PC-9 (cell line): ENCODE results near the gene POU3F1. TPM values are rescaled to one million over a fixed set of nuclear protein-coding genes. Genes with fewer than 3 reads are reported as not detected.

Experiments used
- BruUV-seq: library from RNA; stranded (reverse); fragments of 400-500 nt; replicated peaks from 2 replicates; lab custom pipeline; 2021; lab: Mats Ljungman, UMichigan
- CTCF ChIA-PET: fragments of 300-600 bp; sonication (Branson Sonifier 250); formaldehyde crosslinking; loops from one replicate; lab custom pipeline; 2022; ENCODE audit warnings: antibody characterized with exemption; lab: Charles Lee
- POLR2A ChIA-PET: fragments of 300-600 bp; sonication (Branson Sonifier 250); formaldehyde crosslinking; loops from one replicate; lab custom pipeline; 2022; ENCODE audit warnings: antibody characterized with exemption; ENCODE audit not compliant: unreplicated experiment; lab: Charles Lee
- DNase-seq, 2 experiments: peaks; one replicate each; pipeline versions ENCODE4 v3.0.0 to v3.0.0-alpha.2; 2015 to 2022; ENCODE audit warnings: mixed read lengths in 1 of 2
- H2AFZ ChIP-seq: fragments of 200-600 bp; sonication (generic); 2 replicates; pipeline ENCODE4 v1.8.1; 2017; ENCODE audit warnings: antibody characterized with exemption
- H3F3A ChIP-seq: fragments of 200-600 bp; sonication (generic); 2 replicates; pipeline ENCODE4 v1.8.1; 2017; ENCODE audit warnings: antibody characterized with exemption, mild to moderate bottlenecking, low read depth; ENCODE audit not compliant: insufficient read depth
- H3K27ac ChIP-seq: fragments of 200-600 bp; sonication (generic); 2 replicates; pipeline ENCODE4 v1.6.1; 2016; ENCODE audit warnings: mixed run types
- H3K27me3 ChIP-seq: fragments of 200-600 bp; sonication (generic); 2 replicates; pipeline ENCODE4 v1.6.1; 2016; ENCODE audit warnings: low read depth, mixed run types; ENCODE audit not compliant: insufficient read depth
- H3K36me3 ChIP-seq: fragments of 200-600 bp; sonication (generic); 2 replicates; pipeline ENCODE4 v1.6.1; 2016; ENCODE audit warnings: low read depth, mixed run types
- H3K4me1 ChIP-seq: fragments of 200-600 bp; sonication (generic); replicated peaks from 2 replicates; pipeline ENCODE4 v1.6.1; 2016; ENCODE audit warnings: mixed run types; ENCODE audit not compliant: insufficient read depth
- H3K4me2 ChIP-seq: fragments of 200-600 bp; sonication (generic); 2 replicates; pipeline ENCODE4 v1.6.1; 2017; ENCODE audit warnings: mixed run types
- H3K4me3 ChIP-seq: fragments of 200-600 bp; sonication (generic); 2 replicates; pipeline ENCODE4 v1.6.1; 2016; ENCODE audit warnings: mixed run types
- H3K79me2 ChIP-seq: fragments of 200-600 bp; sonication (generic); 2 replicates; pipeline ENCODE4 v1.6.1; 2017; ENCODE audit warnings: low read depth, mixed run types
- H3K9me2 ChIP-seq: fragments of 200-600 bp; sonication (generic); 2 replicates; pipeline ENCODE4 v1.8.1; 2017; ENCODE audit warnings: mild to moderate bottlenecking; ENCODE audit not compliant: insufficient read depth
- H3K9me3 ChIP-seq: fragments of 200-600 bp; sonication (generic); 2 replicates; pipeline ENCODE4 v1.8.1; 2016; ENCODE audit warnings: low read depth; ENCODE audit not compliant: insufficient read depth
- H4K20me1 ChIP-seq: fragments of 200-600 bp; sonication (generic); 2 replicates; pipeline ENCODE4 v1.8.1; 2017; ENCODE audit not compliant: insufficient read depth
- EZH2 ChIP-seq: fragments of 200-600 bp; sonication (generic); IDR thresholded peaks from 2 replicates; pipeline ENCODE4 v1.8.0; 2017; ENCODE audit warnings: antibody characterized with exemption, low read depth
- intact Hi-C: fragments of 100-400 bp; cut with micrococcal nuclease; formaldehyde crosslinking; loops from one replicate; pipeline ENCODE4 v1.10.0; 2022; ENCODE audit not compliant: unreplicated experiment
- total RNA-seq: library from RNA; stranded (reverse); gene quantifications from 2 replicates; pipeline ENCODE4 v1.2.3, GENCODE V29; 2021
- TF ChIP-seq, protein P1 (sequence below): fragments of 200-600 bp; sonication (generic); conservative IDR thresholded peaks from 2 replicates; pipeline ENCODE4 v1.6.1; 2017; ENCODE audit warnings: mixed run types, antibody characterized with exemption, mild to moderate bottlenecking, moderate library complexity

The POU3F1 gene
- total RNA-seq, 1 experiment from 2014 or later, result not detected

GRCh38 chr1:38073534-38074301, 27.1 kb upstream of the POU3F1 start:
- Histone ChIP-seq H4K20me1 (no peaks in the 10 kb centered on the region), H3K9me3 (no peaks in the 10 kb centered on the region), H3K4me3 (no peak overlapping the region), H3K27me3 (peaks cover 39% of the 10 kb centered on the region), H3K79me2 (no peaks in the 10 kb centered on the region), H3K27ac (no peak overlapping the region), H3K9me2 (no peaks in the 10 kb centered on the region), H3K36me3 (no peaks in the 10 kb centered on the region), H3K4me1 (no peaks in the 10 kb centered on the region), H2AFZ (no peak overlapping the region), H3F3A (no peaks in the 10 kb centered on the region), H3K4me2 (no peak overlapping the region)
- no TSS peak for BruUV-seq
- TF ChIP-seq, protein P1, sequence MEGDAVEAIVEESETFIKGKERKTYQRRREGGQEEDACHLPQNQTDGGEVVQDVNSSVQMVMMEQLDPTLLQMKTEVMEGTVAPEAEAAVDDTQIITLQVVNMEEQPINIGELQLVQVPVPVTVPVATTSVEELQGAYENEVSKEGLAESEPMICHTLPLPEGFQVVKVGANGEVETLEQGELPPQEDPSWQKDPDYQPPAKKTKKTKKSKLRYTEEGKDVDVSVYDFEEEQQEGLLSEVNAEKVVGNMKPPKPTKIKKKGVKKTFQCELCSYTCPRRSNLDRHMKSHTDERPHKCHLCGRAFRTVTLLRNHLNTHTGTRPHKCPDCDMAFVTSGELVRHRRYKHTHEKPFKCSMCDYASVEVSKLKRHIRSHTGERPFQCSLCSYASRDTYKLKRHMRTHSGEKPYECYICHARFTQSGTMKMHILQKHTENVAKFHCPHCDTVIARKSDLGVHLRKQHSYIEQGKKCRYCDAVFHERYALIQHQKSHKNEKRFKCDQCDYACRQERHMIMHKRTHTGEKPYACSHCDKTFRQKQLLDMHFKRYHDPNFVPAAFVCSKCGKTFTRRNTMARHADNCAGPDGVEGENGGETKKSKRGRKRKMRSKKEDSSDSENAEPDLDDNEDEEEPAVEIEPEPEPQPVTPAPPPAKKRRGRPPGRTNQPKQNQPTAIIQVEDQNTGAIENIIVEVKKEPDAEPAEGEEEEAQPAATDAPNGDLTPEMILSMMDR, result no peak
- no peak for TF ChIP-seq EZH2
- no peak for DNase-seq
- ChIA-PET POLR2A (no interaction called here), CTCF (no interaction called here)
- intact Hi-C loops, result no loop called here

DNA sequence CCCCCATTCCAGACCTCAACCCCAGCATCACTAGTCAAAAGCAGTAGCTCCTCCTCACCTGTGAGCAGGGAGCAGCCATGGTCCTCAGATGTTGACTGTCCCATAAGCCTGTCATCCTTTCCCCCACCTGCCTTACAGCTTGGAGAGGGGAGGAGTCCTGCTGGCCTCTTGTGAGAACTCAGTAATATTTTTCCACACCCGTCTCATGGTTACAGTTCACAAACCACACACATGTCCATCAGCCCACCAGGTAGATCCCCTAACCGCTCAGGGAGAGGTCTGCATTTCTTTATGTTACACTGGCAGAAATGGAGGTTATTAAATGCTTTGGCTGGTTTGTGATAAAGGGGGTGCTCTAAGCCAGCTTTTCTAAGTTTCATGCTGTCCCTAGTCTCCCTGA, 26.3 kb upstream of the POU3F1 start:
- no peaks in the 10 kb centered on the region for H3K9me2 ChIP-seq
- DNase-seq, result no peak
- H2AFZ ChIP-seq, result no peak overlapping the region
- no peak overlapping the region for H3K27ac ChIP-seq
- TF ChIP-seq, protein P1, result no peak
- TF ChIP-seq EZH2, result no peak
- H3K4me2 ChIP-seq, result no peak overlapping the region
- H3K4me1 ChIP-seq, result no peaks in the 10 kb centered on the region
- no peaks in the 10 kb centered on the region for H4K20me1 ChIP-seq
- ChIA-PET CTCF (no interaction called here), POLR2A (no interaction called here)
- no peaks in the 10 kb centered on the region for H3K36me3 ChIP-seq
- H3K79me2 ChIP-seq, result no peaks in the 10 kb centered on the region
- peaks cover 44% of the 10 kb centered on the region for H3K27me3 ChIP-seq
- no TSS peak for BruUV-seq
- intact Hi-C loops, result no loop called here
- no peak overlapping the region for H3K4me3 ChIP-seq
- H3K9me3 ChIP-seq, result no peaks in the 10 kb centered on the region
- H3F3A ChIP-seq, result no peaks in the 10 kb centered on the region

DNA sequence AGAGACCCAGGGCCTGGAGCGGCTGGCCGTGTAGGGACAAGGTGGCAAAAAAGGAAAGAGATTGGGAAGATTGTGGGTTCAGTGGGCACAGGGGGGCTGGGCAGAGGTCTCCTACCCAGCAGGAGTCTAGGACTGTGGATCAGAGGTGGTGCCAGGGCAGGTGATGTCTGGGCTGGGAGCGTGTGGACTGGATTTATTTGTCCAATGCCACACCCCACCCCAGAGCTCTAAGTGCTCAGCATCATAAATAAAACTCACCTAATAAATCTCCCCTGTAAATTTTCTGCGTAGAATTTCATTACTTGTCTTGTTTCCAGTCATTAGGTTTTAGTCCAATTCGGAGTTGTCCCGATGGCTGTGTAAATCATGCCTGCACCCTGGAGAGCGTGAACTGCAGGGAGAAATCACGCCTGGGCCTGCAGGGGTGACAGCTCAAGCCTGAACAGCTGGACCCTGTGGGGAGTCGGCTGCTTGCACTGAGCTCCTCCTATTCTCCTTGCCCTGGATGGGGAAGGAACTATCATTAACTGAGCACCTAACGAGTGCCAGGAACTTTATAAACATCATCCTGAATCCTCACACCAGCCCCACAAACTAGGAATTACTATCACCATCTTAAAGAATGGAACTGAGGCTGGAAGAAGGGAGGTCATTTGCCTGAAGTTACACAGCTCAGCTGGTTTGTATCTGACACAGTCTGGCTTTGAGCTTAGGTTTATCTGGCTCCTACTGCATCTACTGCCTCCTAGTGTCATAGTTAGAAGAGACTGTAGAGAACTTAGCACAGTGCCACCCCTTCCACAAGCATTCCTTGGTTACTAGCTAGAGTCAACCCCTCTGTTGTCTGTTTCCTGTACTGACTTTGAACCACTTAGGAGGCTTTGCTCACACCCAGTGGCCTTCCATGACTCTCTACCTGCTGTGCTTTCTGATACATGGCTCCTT, 25.0 kb upstream of the POU3F1 start:
- no peak overlapping the region for H3K4me2 ChIP-seq
- H3K27me3 ChIP-seq, result peaks cover 51% of the 10 kb centered on the region
- no peak overlapping the region for H3K27ac ChIP-seq
- H3K4me3 ChIP-seq, result no peak overlapping the region
- no peaks in the 10 kb centered on the region for H4K20me1 ChIP-seq
- no peaks in the 10 kb centered on the region for H3F3A ChIP-seq
- H3K9me2 ChIP-seq, result no peaks in the 10 kb centered on the region
- no peak for DNase-seq
- TF ChIP-seq, protein P1, result peak; percentile 50
- TF ChIP-seq EZH2, result no peak
- no peaks in the 10 kb centered on the region for H3K4me1 ChIP-seq
- no peaks in the 10 kb centered on the region for H3K79me2 ChIP-seq
- ChIA-PET CTCF (interaction anchor here (0.6 kb wide), 1 partner anchor 756 kb away, joined by 3 read pairs; no protein-coding TSS in a partner anchor), POLR2A (no interaction called here)
- intact Hi-C loops, result no loop called here
- BruUV-seq, result no TSS peak
- no peak overlapping the region for H2AFZ ChIP-seq
- H3K36me3 ChIP-seq, result no peaks in the 10 kb centered on the region
- H3K9me3 ChIP-seq, result no peaks in the 10 kb centered on the region
